ENCODE data around the gene RPS6KB1. TPM values are rescaled to one million over a fixed set of nuclear protein-coding genes. Genes with fewer than 3 reads are reported as not detected.
A peak's percentile ranks its signal among the peaks of the same experiment; 100 is the strongest.
"Not testable (repeated sequence)": the region's sequence is repeated elsewhere in the genome, so short reads cannot be mapped to it uniquely, and the experiment has no call there.

The RPS6KB1 gene
- polyA plus RNA-seq, 4 donors: 32.2 to 48.0 (median 40.8) TPM

DNA sequence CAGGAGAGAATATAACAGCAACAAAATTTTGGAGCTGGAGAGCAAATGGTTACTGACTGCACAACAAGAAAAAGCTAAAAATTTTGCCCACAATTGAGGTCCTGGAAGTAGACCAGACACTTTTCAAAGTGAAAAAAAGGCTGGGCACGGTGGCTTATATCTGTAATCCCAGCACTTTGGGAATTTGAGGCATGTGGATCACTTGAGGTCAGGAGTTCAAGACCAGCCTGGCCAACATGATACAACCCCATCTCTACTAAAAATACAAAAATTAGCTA, 23.0 kb upstream of the RPS6KB1 start:
- no peak for DNase-seq (ENCODE audit: low read depth in 4 of 4, low spot score in 2 of 4)

DNA sequence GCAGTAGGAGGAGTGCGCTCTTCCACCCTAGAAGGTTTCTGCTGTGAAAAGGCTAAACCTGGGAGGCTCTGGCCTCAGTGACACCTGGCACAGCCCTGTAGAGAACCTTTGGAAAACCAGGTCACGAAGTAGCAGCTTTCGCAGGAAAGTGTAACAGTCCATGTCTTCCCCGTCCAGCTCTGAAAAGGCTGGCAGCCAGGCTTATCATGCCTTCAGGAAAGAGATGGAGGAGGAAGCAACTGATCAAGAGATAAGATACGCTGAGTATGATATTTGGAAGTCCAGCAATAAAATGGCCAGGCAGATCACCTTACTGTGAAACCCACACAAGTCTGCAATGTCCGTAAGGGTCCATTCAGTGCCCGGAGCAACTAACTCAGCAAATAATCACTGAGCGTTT, 22.4 kb upstream of the RPS6KB1 start:
- no peak for DNase-seq (ENCODE audit: low read depth in 4 of 4, low spot score in 2 of 4)

DNA sequence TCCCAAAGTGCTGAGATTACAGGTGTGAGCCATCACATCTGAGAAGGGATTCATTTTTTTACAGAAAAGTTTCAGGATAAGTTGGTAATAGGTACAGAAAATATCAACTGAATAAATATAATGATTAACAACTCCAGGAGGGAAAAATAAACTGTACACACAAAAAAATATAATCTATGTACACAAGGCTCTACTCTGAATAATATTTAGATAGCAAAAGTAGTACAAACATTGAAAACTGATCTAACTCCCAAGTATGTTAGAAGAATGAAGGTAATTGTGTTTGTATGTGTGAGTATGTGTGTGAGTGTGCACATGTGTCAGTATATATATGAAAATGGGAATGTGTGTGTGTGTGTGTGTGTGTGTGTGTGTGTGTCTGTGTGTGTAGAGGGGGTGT, 20.6 kb upstream of the RPS6KB1 start:
- DNase-seq (ENCODE audit: low read depth in 4 of 4, low spot score in 2 of 4): no peak

DNA sequence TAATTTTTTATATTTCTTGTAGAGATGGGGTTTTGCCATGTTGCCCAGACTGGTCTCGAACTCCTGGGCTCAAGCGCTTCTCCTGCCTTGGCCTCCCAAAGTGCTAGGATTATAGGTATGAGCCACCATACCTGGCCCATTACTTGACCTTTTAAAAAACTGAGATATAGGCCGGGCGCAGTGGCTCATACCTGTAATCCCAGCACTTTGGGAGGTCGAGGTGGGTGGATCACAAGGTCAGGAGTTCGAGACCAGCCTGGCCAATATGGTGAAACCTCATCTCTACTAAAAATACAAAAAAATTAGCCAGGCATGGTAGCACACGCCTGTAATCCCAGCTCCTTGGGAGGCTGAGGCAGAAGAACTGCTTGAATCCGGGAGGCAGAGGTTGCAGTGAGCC, 19.5 kb upstream of the RPS6KB1 start:
- DNase-seq (ENCODE audit: low read depth in 4 of 4, low spot score in 2 of 4): not testable (repeated sequence)

DNA sequence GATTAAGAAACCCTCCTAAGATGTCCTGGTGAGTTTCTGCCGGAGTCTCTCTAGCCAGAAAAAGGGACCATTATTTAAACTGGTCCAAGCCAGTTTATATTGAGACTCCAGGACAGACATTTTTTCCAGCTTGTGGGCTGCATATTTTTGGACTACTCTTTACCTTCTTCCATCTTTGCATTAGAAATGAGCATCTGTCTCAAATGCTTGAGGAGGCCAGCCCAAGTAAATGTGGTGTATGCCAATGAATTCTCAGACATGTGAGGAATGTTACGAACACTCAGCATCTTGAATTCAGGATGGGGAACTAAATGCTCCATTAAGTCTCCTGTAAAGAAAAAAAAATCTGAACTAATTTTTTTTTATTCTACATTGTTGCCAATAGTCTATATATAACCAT, 18.5 kb upstream of the RPS6KB1 start:
- DNase-seq (ENCODE audit: low read depth in 4 of 4, low spot score in 2 of 4): no peak

DNA sequence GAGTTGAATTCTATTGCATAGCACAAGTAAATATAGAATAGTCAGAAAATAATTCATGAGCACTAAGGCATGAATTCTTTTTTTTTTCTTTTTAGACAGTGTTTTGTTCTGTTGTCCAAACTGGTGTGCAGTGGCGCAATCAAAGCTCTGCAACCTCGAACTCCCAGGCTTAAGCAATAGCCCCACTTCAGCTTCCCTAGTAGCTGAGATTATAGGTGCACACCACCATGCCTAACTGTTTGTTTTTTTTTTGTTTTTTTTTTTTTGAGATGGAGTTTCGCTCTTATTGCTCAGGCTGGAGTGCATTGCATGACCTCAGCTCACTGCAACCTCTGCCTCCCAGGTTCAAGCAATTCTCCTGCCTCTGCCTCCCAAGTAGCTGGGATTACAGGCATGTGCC, 16.8 kb upstream of the RPS6KB1 start:
- DNase-seq (ENCODE audit: low read depth in 4 of 4, low spot score in 2 of 4): no peak

DNA sequence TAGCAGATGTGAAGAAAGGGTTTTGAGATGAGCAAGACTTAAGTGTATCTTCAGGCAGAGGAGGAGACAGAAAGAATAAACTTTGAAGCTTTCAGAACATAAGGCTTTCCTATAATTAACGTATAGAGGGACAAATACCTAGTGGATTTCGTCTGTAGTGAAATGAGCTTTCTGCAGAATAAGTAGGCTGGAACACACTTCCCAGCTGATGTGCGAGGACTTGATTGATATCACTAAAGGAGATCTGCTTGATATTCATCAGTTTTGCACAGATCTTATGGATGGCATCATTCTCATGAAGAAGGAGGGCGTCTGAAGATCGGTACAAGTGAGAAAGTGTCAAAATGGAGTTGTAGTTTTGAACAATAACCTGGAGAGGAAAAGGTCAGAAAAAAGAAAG, 15.0 kb upstream of the RPS6KB1 start:
- DNase-seq (ENCODE audit: low read depth in 4 of 4, low spot score in 2 of 4): no peak

DNA sequence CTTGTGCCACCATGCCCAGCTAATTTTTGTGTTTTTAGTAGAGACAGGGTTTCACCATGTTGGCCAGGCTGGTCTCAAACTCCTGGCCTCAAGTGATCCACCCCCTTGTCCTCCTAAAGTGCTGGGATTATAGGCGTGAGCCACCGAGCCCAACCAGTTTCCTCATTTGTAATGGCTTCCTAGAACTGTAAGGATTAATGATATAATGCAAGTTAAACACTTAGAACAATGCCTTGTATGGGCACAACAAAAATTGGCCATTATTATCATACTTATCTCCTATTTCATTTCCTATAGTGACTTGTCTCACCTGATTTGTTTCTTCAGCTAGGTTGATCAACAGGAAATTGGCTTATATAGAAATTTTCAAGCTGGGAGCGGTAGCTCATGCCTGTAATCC, 14.3 kb upstream of the RPS6KB1 start:
- no peak for DNase-seq (ENCODE audit: low read depth in 4 of 4, low spot score in 2 of 4)

DNA sequence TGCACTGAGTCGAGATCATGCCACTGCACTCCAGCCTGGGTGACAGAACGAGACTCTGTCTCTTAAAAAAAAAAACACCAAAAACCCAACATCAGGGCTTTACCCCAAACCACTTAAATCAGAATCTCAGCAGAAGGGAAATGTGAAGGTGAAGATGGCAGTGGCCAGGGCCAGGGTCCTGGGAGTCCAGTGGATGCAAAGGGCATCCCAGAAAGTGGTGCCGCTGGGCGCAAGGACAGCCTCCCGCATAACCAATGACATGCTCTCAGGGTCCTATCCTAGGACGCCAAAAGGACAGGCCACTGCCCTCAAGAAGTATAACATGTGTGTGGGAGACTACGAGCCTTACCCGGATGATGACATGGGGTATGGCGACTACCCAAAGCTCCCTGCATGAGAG, 8.1 kb upstream of the RPS6KB1 start:
- no peak for DNase-seq (ENCODE audit: low read depth in 4 of 4, low spot score in 2 of 4)

DNA sequence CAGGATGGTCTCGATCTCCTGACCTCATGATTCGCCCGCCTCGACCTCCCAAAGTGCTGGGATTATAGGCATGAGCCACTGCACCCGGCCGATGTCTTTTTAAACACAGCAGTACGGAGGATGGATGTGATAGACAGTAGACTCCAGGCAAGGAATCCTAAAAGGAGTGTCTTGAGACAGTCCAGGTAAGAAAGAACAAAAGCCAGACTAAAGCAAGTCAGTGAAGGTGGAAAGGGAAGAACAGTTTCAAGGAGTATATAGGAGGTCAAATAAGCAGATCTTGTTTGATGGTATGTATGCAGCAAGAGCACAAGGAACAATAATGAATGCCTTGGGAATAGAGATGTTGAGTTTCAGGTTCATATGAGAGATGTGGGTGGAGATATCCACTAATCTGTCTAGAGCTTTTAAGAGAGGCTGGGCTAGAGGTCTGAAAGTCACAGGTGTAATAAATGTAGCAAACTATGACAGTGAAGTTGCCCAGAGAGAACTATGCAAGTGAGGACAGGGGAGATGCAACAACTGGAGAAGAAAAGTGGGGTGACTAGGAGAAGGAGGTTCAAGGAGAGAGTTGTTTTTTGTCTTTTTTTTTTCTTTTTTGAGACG, 4.7 kb upstream of the RPS6KB1 start:
- DNase-seq (ENCODE audit: low read depth in 4 of 4, low spot score in 2 of 4): no peak

DNA sequence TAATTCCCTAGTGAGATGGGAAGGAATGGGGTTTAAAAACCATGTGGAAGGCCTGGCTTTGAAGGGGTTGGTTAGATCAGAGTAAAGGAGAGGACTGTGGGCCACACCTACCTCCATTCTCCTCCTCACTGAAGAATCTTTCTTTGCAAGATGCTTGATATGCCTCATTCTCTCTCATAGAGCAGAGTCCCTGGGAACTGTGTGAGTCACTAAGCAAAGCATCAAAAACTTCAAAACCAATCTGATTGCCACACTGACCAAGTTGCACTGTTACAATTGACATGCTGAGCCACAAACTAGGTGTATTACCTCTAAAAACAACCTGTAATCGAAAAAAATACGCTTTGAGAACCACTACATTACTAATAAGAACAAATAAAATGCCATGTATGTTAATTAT, 2.2 kb upstream of the RPS6KB1 start:
- DNase-seq (ENCODE audit: low read depth in 4 of 4, low spot score in 2 of 4): no peak

DNA sequence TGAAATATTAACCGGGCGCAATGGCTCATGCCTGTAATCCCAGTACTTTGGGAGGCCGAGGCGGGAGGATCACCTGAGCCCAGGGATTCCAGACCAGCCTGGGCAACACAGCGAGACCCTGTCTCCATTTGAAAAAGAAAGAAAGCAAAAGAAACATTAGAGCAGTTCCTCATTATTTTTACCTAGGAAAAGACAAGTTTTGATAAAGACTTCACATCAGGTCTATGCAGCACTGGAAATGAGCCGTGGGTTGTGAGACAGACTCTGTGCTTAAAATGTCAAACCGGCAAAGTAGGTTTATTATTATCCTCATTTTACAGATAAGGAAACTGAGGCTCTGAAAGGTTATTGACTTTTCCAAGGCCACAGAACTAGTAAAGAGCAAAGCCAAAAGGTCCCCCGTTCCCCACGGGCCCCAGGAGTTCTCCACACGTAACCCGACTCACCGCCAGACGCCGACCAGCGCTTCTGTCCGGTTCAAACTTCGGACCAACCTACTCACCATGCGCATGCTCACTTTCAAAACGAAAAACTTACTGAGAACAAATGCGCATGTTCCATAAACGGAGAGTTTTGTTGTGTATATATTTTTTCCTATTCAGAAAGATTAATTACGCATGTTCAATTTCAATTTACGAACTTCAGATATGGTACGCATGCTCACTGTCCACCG, 534 bp upstream of the RPS6KB1 start:
- no peak for DNase-seq (ENCODE audit: low read depth in 4 of 4, low spot score in 2 of 4)

DNA sequence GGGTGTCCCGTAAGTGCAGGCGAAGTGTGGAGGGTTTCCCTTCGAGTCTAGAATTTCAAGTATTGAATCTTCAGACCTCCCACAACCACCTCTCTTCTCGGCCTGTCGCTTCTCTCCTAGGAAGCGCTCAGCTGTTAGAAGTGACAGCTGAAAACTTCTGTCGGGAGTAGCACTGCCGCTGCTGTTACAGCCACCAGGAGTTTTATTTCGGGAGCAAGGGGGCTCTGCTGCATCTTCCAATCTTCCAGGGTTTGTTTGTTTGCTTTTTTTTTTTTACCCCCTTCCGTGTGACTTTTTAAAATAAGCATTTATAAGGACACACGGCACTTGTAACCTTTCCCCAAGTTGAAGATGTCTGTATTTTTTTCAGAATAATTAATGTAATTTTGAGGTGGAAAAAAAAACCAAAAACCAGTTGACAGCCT, 767 bp downstream of the RPS6KB1 start:
- DNase-seq (ENCODE audit: low read depth in 4 of 4, low spot score in 2 of 4): peak in 2 of 4 donors; percentile 21 to 45

DNA sequence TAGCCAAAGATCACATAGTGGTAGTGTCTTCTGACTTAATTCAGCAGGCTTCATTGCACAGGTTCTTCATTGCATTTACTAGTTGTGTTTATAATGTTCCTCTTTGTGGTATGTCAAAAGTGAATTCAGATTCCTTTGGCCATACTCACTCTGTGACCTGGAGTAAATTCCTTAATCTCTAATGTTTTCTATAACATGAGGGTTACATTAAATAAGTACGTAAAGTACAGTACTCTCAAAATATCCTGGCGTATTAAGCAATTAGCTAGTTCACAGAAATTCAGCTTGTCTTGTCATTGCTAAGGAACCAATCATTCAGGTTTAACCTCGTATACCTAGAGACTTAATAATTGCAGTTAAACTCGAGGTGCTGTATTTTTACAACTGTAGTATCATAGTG, 4.2 kb downstream of the RPS6KB1 start:
- DNase-seq (ENCODE audit: low read depth in 4 of 4, low spot score in 2 of 4): no peak

DNA sequence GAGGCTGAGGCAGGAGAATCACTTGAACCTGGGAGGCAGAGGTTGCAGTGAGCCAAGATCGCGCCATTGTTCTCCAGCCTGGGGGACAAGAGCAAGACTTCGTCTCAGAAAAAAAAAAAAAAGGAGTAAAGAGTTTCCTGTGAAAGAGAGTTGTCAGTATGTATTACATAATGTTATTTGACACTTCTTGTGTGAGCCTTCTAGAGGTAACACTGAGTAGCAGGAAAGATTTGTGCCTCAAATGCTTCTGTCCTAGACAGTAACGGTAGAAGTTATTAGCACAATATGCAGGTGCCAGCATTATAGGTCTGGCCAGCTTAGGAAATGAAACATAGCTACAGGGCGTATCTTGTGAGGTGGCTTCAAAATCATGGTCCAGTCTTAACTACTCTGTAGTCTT, 6.2 kb downstream of the RPS6KB1 start:
- no peak for DNase-seq (ENCODE audit: low read depth in 4 of 4, low spot score in 2 of 4)

DNA sequence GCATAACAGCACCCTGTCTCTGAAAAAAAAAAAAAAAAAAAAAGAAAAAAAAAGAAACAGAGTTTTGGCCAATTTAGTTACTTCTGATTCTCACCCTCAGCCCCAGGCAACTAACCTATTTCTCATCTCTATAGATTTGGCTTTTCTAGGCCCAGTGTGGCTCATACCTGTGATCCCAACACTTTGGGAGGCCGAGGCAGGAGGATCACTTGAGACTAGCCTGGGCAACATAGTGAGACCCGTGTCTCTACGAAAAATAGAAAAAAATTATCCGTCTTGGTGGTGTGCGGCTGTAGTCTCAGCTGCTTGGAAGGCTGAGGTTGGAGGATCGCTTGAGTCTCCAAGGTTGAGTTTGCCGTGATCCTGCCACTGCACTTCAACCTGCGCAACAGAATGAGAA, 8.7 kb downstream of the RPS6KB1 start:
- DNase-seq (ENCODE audit: low read depth in 4 of 4, low spot score in 2 of 4): no peak

DNA sequence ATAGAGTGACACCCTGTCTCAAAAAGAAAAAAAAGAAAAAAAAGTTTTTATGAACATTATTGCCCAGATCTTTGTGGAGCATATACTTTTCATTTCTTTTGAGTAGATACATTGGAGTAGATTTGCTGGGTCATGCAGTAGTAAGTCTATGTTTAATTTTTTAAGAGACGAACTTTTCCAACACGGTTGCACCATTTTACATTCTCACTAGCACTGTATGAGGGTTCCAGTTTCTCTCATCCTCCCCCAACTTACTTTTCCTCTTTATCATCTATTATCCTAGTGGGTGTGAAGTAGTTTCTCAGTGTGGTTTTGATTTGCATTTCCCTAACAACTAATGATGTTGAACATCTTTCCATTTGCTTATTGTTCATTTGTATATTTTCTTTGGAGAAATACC, 10.5 kb downstream of the RPS6KB1 start:
- DNase-seq (ENCODE audit: low read depth in 4 of 4, low spot score in 2 of 4): no peak

DNA sequence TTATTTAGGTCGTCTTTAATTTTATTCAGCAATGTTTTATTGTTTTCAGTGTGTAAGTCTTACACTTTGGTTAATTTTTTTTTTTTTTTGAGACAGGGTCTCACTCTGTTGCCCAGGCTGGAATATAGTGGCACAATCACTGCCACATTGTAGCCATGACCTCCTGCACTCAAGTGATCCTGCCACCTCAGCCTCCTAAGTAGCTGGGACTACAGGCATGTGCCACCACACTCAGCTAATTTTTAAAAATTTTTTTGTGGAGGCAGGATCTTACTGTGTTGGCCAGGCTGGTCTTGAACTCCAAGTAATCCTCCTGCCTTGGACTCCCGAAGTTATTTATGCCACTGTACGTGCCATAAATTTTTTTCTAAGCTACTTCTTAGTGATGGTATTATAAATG, 14.5 kb downstream of the RPS6KB1 start:
- DNase-seq (ENCODE audit: low read depth in 4 of 4, low spot score in 2 of 4): no peak

DNA sequence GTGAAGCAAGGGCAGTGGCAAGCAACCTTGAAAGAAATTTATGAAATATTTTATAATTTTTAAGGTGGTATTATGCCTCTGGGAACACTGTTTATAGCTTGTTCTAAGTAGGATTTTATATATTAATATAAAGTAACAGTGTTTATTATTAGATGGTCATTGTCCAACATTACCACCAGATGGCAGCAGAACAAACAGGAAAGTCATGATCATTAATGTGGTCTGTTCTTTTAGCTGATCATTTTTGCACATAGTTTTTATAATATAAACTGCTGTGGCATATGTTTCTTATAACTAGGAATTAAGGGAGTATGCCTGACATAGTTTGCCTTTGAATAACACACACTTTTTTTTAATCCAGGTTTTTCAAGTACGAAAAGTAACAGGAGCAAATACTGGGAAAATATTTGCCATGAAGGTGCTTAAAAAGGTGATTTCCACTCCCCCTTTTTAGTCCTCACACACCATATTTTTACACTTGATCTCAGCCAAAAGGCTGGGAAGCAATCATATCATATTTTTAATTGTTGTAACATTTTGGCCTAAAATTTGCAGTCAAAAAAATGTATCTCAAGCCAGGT, 21.4 kb downstream of the RPS6KB1 start:
- DNase-seq (ENCODE audit: low read depth in 4 of 4, low spot score in 2 of 4): peak in 1 of 4 donors; percentile 31

DNA sequence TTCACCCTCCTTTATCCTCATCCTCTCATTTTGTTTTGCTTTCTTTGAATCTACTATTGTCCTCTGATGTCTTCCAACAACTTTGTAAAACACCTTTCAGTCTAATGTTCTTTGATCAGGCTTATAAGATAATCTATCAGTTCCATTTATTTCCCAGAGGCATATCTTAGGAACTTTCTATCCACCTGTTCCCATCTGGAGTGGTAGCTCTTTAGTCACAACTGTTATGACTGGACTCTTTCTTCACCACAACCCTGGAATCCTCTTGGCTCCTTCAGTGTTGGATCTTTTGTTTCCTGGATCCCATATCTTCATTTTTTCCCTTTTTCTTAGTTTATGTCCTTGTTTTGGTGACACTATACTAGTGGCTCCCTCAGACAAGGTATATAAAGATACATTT, 23.5 kb downstream of the RPS6KB1 start:
- DNase-seq (ENCODE audit: low read depth in 4 of 4, low spot score in 2 of 4): no peak

DNA sequence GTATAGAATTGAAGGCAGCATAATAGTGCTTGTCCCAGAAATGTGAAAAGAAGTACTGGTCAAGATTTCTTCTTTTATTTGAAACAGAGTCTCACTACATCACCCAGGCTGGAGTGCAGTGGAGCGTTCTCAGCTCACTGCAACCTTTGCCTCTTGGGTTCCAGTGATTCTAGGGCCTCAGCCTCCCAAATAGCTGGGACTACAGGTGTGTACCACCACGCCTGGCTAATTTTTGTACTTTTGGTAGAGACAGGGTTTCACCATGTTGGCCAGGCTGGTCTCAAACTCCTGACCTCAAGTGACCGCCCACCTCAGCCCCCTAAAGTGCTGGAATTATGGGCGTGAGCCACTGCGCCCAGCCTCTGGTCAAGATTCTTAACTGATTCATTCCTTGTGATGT, 27.7 kb downstream of the RPS6KB1 start:
- DNase-seq (ENCODE audit: low read depth in 4 of 4, low spot score in 2 of 4): not testable (repeated sequence)

DNA sequence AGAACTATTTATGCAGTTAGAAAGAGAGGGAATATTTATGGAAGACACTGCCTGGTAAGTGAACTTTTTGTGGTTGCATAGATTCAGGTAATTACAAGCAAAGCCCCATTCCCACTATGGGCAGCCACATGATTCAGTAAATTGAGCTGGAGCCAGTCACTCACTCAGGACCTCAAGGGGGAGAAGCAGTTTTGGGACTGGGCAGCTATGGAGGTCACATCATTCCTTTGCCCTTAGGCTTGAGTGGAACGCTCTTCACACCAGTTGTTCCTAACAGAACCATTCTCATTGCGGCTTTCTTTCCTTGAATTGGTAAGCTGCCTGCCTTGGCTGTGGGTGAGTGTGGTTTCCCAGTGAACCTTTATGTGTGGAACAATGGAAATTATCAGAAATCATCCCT, 37.2 kb downstream of the RPS6KB1 start:
- not testable (repeated sequence) for DNase-seq (ENCODE audit: low read depth in 4 of 4, low spot score in 2 of 4)

DNA sequence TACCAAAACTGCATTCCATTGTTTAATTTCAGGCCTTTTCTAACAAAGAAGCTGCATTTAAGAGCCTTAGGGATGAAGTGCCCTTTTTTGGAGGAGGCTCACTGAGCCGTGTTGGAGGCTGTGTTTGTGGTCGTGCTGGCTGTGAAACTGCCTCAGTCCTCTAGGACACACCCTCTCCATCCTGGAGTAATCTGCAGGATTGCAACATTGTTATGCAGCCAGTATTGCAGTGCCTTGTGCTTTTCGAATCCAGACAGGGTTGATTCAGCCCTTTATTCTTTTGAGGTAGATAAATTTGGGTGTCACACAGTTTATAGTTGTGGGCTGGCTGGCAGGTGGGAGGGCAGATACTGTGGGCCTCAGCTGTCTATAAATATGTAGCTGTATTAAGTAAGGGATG, 37.8 kb downstream of the RPS6KB1 start:
- not testable (repeated sequence) for DNase-seq (ENCODE audit: low read depth in 4 of 4, low spot score in 2 of 4)
